Activated naive CD4-positive, alpha-beta T cell treated with anti-CD3 and anti-CD28 coated beads, Interleukin-2, amount 50 U/mL, for 24 hours (primary cell): ENCODE data around the gene KIF3B.
"Not testable (repeated sequence)": the region's sequence is repeated elsewhere in the genome, so short reads cannot be mapped to it uniquely, and the experiment has no call there.

ENCODE experiments used
- H3K27ac Mint-ChIP-seq: one replicate; pipeline ENCODE4 v1.8.0; 2021; ENCODE audit warnings: mild to moderate bottlenecking, mixed read lengths
- H3K27me3 Mint-ChIP-seq: one replicate; pipeline ENCODE4 v1.8.0; 2021; ENCODE audit warnings: mixed read lengths
- H3K36me3 Mint-ChIP-seq: one replicate; pipeline ENCODE4 v1.8.0; 2021; ENCODE audit warnings: mixed read lengths
- H3K4me1 Mint-ChIP-seq: one replicate; pipeline ENCODE4 v1.8.0; 2021; ENCODE audit warnings: mixed read lengths
- H3K4me3 Mint-ChIP-seq: one replicate; pipeline ENCODE4 v1.8.0; 2021; ENCODE audit warnings: mild to moderate bottlenecking, mixed read lengths
- H3K9me3 Mint-ChIP-seq: one replicate; pipeline ENCODE4 v1.8.0; 2021; ENCODE audit warnings: mixed read lengths

The KIF3B gene

GRCh38 chr20:32344835-32345506, 67.5 kb downstream of the KIF3B start:
- no peak overlapping the region for H3K4me3 Mint-ChIP-seq
- no peaks in the 10 kb centered on the region for H3K27me3 Mint-ChIP-seq
- H3K27ac Mint-ChIP-seq, result no peak overlapping the region

GRCh38 chr20:32348207-32348606, 70.8 kb downstream of the KIF3B start:
- H3K27ac Mint-ChIP-seq, result no peak overlapping the region
- no peaks in the 10 kb centered on the region for H3K27me3 Mint-ChIP-seq
- H3K36me3 Mint-ChIP-seq, result peaks cover 6% of the 10 kb centered on the region
- no peaks in the 10 kb centered on the region for H3K4me1 Mint-ChIP-seq
- H3K9me3 Mint-ChIP-seq, result no peaks in the 10 kb centered on the region
- H3K4me3 Mint-ChIP-seq, result no peak overlapping the region

More at GRCh38 chr20:32344835-32345506, 67.5 kb downstream of the KIF3B start:
- Mint-ChIP-seq H3K9me3 (no peaks in the 10 kb centered on the region), H3K36me3 (peaks cover 6% of the 10 kb centered on the region), H3K4me1 (peaks cover 3% of the 10 kb centered on the region)

- Mint-ChIP-seq H3K27ac (no peak overlapping the region), H3K4me1 (peaks cover 12% of the 10 kb centered on the region), H3K27me3 (no peaks in the 10 kb centered on the region), H3K9me3 (no peaks in the 10 kb centered on the region), H3K36me3 (peaks cover 6% of the 10 kb centered on the region), H3K4me3 (no peak overlapping the region)
These were observed 73.0 kb downstream of the KIF3B start for GRCh38 chr20:32350421-32350820.

GRCh38 chr20:32352121-32352720, 74.8 kb downstream of the KIF3B start:
- no peaks in the 10 kb centered on the region for H3K27me3 Mint-ChIP-seq
- H3K4me3 Mint-ChIP-seq, result no peak overlapping the region
- H3K9me3 Mint-ChIP-seq, result no peaks in the 10 kb centered on the region
- peaks cover 6% of the 10 kb centered on the region for H3K36me3 Mint-ChIP-seq
- H3K27ac Mint-ChIP-seq, result no peak overlapping the region
- peaks cover 15% of the 10 kb centered on the region for H3K4me1 Mint-ChIP-seq

GRCh38 chr20:32353848-32354496, 76.5 kb downstream of the KIF3B start:
- no peaks in the 10 kb centered on the region for H3K9me3 Mint-ChIP-seq
- H3K36me3 Mint-ChIP-seq, result peaks cover 4% of the 10 kb centered on the region
- peaks cover 19% of the 10 kb centered on the region for H3K4me1 Mint-ChIP-seq
- no peaks in the 10 kb centered on the region for H3K27me3 Mint-ChIP-seq
- H3K27ac Mint-ChIP-seq, result no peak overlapping the region
- H3K4me3 Mint-ChIP-seq, result no peak overlapping the region

GRCh38 chr20:32354592-32355416, 77.4 kb downstream of the KIF3B start:
- H3K36me3 Mint-ChIP-seq, result peaks cover 7% of the 10 kb centered on the region
- H3K27me3 Mint-ChIP-seq, result no peaks in the 10 kb centered on the region
- peaks cover 24% of the 10 kb centered on the region for H3K4me1 Mint-ChIP-seq
- H3K4me3 Mint-ChIP-seq, result no peak overlapping the region
- H3K9me3 Mint-ChIP-seq, result no peaks in the 10 kb centered on the region
- H3K27ac Mint-ChIP-seq, result no peak overlapping the region

GRCh38 chr20:32355417-32355841, 78.0 kb downstream of the KIF3B start:
- H3K36me3 Mint-ChIP-seq, result peaks cover 10% of the 10 kb centered on the region
- no peaks in the 10 kb centered on the region for H3K27me3 Mint-ChIP-seq
- H3K27ac Mint-ChIP-seq, result peak overlapping the region; percentile 19
- no peak overlapping the region for H3K4me3 Mint-ChIP-seq
- H3K4me1 Mint-ChIP-seq, result peaks cover 31% of the 10 kb centered on the region
- H3K9me3 Mint-ChIP-seq, result no peaks in the 10 kb centered on the region

GRCh38 chr20:32355907-32356621, 78.6 kb downstream of the KIF3B start:
- H3K4me3 Mint-ChIP-seq, H3K27ac Mint-ChIP-seq, H3K27me3 Mint-ChIP-seq, H3K9me3 Mint-ChIP-seq: not testable (repeated sequence)
- H3K36me3 Mint-ChIP-seq, result peaks cover 10% of the 10 kb centered on the region
- H3K4me1 Mint-ChIP-seq, result peaks cover 34% of the 10 kb centered on the region

- Mint-ChIP-seq H3K27me3 (no peaks in the 10 kb centered on the region), H3K9me3 (no peaks in the 10 kb centered on the region), H3K36me3 (peaks cover 12% of the 10 kb centered on the region), H3K4me1 (peaks cover 39% of the 10 kb centered on the region), H3K27ac (peak overlapping the region; percentile 100), H3K4me3 (peak overlapping the region; percentile 91)
These were observed 79.3 kb downstream of the KIF3B start for GRCh38 chr20:32356622-32357374.

GRCh38 chr20:32357375-32357868, 80.0 kb downstream of the KIF3B start:
- H3K36me3 Mint-ChIP-seq, result peaks cover 12% of the 10 kb centered on the region
- H3K9me3 Mint-ChIP-seq, result no peaks in the 10 kb centered on the region
- peak overlapping the region; percentile 100 for H3K27ac Mint-ChIP-seq
- H3K4me3 Mint-ChIP-seq, result peak overlapping the region; percentile 91
- H3K4me1 Mint-ChIP-seq, result peaks cover 45% of the 10 kb centered on the region
- H3K27me3 Mint-ChIP-seq, result no peaks in the 10 kb centered on the region

- Mint-ChIP-seq H3K36me3 (peaks cover 12% of the 10 kb centered on the region), H3K27me3 (no peaks in the 10 kb centered on the region), H3K27ac (peak within 1 kb of the TSS; percentile 100), H3K9me3 (no peaks in the 10 kb centered on the region), H3K4me3 (peak within 1 kb of the TSS; percentile 98), H3K4me1 (peaks cover 51% of the 10 kb centered on the region)
These were observed 80.6 kb downstream of the KIF3B start, which contains the start of gene ASXL1 for GRCh38 chr20:32357869-32358631. Gene ASXL1 (plus strand): TSS chr20:32358331. CDS start chr20:32358776, 445 bp downstream.

GRCh38 chr20:32358632-32358882, 81.1 kb downstream of the KIF3B start:
- Mint-ChIP-seq H3K9me3 (no peaks in the 10 kb centered on the region), H3K36me3 (peaks cover 12% of the 10 kb centered on the region), H3K4me1 (peaks cover 56% of the 10 kb centered on the region), H3K27ac (no peak overlapping the region), H3K27me3 (no peaks in the 10 kb centered on the region), H3K4me3 (no peak overlapping the region)

- peak overlapping the region; percentile 98 for H3K4me3 Mint-ChIP-seq
- peaks cover 60% of the 10 kb centered on the region for H3K4me1 Mint-ChIP-seq
- no peaks in the 10 kb centered on the region for H3K27me3 Mint-ChIP-seq
- peak overlapping the region; percentile 93 for H3K27ac Mint-ChIP-seq
- H3K36me3 Mint-ChIP-seq, result peaks cover 12% of the 10 kb centered on the region
- no peaks in the 10 kb centered on the region for H3K9me3 Mint-ChIP-seq
These were observed 81.6 kb downstream of the KIF3B start for GRCh38 chr20:32358883-32359632.
